HG02588 (cell line): ENCODE measurements around the gene CYP4A22.
A peak's percentile ranks its signal among the peaks of the same experiment; 100 is the strongest.
"Not testable (repeated sequence)": the region's sequence is repeated elsewhere in the genome, so short reads cannot be mapped to it uniquely, and the experiment has no call there.

Experiments
- ATAC-seq: cut with Tn5 transposase; IDR thresholded peaks from one replicate; pipeline ENCODE4 v1.9.1; 2021; ENCODE audit warnings: mild to moderate bottlenecking, moderate library complexity; ENCODE audit not compliant: unreplicated experiment

CYP4A22 gene

GRCh38 chr1:47184090-47184821 is 47.0 kb downstream of the CYP4A22 start:
- no peak for ATAC-seq

- ATAC-seq: no peak
Observed at GRCh38 chr1:47184822-47185677, 47.8 kb downstream of the CYP4A22 start.

GRCh38 chr1:47186267-47187185 is 49.3 kb downstream of the CYP4A22 start:
- no peak for ATAC-seq

- no peak for ATAC-seq
Observed at GRCh38 chr1:47187231-47187925, 50.1 kb downstream of the CYP4A22 start.

- ATAC-seq: no peak
Observed at GRCh38 chr1:47187926-47188250, 50.6 kb downstream of the CYP4A22 start.

- ATAC-seq: no peak
Observed at GRCh38 chr1:47188791-47189785, 51.8 kb downstream of the CYP4A22 start.

- ATAC-seq: no peak
Observed at GRCh38 chr1:47189844-47190508, 52.7 kb downstream of the CYP4A22 start, which contains the start of gene PDZK1IP1. Gene PDZK1IP1, minus strand, starts transcription at chr1:47190036. Its CDS starts 104 bp downstream, at chr1:47189932.

GRCh38 chr1:47190509-47190855 is 53.2 kb downstream of the CYP4A22 start:
- ATAC-seq: no peak

GRCh38 chr1:47190857-47191256 is 53.6 kb downstream of the CYP4A22 start:
- ATAC-seq: no peak

GRCh38 chr1:47191940-47192457 is 54.8 kb downstream of the CYP4A22 start:
- no peak for ATAC-seq

- ATAC-seq: peak; percentile 63
Observed at GRCh38 chr1:47192458-47193384, 55.5 kb downstream of the CYP4A22 start.

GRCh38 chr1:47193496-47193895 is 56.3 kb downstream of the CYP4A22 start:
- not testable (repeated sequence) for ATAC-seq

- no peak for ATAC-seq
Observed at GRCh38 chr1:47194311-47194710, 57.1 kb downstream of the CYP4A22 start.

- ATAC-seq: not testable (repeated sequence)
Observed at GRCh38 chr1:47195981-47196380, 58.7 kb downstream of the CYP4A22 start.

- no peak for ATAC-seq
Observed at GRCh38 chr1:47196622-47197021, 59.4 kb downstream of the CYP4A22 start.

- ATAC-seq: no peak
Observed at GRCh38 chr1:47198214-47198613, 61.0 kb downstream of the CYP4A22 start.
